Measurements from ENCODE around the gene CNOT4.

DNA sequence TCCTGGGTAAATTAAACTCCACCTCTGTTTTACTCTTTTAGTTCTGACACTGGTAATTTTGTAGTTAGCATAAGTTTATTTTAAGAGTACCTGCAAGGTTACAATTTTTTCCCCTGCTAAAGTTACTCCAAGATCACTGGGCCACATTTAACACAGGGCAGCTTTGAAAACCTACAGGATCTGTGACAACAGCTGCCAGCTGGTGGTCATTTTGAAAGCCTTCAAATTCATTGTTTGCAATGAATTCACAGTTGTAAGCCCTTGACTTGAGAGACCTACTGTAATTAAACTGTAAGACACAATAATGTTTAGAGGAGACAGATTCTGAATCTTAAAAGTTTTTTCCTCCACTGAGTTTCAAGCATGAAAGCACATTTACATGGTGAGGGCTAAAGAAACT is 129.6 kb downstream of the CNOT4 start:
- TF ChIP-seq CTCF (IDR thresholded peaks at IDR 0.05) (no peak), EP300 (IDR thresholded peaks at IDR 0.05) (no peak), POLR2A (IDR thresholded peaks at IDR 0.05) (no peak)

Data from tibial nerve (tissue), 4 donors.